Activated T-cell treated with anti-CD3 and anti-CD28 coated beads for 4 hours (primary cell): ENCODE measurements around the gene ASCC2.
"Not testable (repeated sequence)": the region's sequence is repeated elsewhere in the genome, so short reads cannot be mapped to it uniquely, and the experiment has no call there.

Experiments used
- DNase-seq: peaks from one replicate; pipeline ENCODE4 v3.0.0-alpha.2; 2020

Gene ASCC2

DNA sequence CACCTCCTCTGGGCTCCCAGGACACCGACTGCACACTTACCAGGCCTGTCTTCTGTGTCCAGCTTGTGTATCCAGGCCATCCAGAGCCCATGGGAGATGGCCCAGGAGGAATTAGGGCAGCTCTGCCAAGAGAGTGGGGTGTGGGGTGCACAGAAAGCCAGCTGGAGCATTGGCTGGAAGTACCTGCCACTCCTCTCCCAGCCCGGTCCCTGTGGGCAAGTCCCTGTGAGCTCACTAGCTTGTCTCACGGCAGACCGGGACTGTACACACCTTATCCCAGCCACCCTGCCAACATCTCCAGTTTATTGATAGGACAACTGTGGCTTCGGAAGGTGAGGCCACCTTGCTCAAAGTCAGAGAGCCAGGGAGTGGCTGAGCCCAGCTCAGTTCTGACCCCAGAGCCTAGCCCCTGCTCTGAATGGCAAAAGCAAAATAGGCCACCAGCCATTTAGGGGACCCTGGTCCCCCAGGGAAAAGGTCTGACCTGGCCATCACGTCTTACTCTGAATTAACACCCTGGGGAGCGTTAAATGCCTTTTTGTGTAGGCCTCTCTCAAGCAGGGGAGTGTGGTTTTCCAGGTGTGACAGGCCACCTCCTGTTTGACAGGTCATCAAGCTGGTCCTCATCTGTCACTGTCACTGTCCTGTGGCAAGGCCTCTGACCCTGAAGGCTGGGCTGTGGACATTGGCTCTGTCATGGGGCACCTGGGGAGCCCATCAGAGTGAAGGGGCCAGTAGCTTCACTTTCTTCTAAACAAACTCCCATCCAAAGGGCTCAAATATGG is 55.8 kb downstream of the ASCC2 start:
- DNase-seq, result no peak

DNA sequence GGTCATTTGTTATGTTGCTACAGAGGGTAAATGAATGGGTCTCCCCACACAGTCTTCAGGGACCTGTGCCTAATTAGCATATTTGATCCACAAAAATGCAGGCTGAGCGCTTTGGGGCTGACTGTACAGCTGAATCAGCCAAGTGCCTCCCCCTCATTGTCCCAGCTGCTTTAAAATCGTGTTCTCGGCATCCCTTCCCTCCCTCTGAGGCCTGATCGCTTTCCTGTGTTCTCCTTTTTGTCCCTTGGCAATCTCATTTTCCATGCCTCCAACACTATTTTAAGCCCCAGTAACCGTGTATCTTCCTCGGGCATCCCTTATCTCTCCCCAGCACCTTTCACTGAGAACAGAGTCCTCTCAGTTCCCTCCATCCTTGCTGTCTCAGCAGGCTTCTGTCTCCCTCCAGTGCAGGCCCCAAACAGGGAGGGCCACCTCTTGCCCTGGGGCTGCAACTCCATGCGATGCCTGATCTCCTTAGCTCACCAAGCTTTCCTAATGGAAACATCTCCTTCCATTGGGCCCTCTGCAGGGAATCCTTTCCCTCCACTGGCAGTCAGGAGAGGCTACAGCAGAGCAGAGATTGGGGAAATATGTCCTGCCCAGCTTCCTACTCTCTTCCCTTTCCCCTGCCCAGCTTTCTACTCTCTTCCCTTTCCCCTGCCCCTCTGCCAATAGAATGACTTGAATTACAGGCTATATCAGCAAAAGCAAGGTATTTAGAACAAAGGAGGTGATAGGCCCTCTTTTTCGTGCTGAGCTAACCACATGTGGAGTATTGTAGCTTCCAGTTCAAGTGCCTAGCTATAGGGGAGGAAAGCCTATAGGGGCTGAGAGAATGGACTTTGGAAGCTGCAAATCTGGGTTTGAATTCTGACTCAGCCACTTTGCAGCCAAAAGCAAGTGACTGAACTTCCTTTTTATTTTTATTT is 57.1 kb downstream of the ASCC2 start:
- DNase-seq, result no peak

DNA sequence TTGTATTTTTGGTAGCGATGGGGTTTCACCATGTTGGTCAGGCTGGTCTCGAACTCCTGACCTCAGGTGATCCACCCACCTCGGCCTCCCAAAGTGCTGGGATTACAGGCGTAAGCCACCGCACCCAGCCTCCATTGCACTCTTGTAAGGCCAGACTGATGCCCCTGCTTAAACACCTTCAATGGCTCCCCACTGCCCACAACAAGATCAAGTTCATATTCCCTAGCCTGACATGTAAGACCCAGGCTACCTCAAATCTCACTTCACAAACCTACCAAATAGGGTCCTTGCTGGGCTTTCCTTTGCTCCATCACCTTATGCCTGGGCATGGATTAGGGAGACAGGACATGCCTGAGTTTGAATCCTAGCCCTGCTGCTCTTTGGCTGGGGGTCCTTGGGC is 57.9 kb downstream of the ASCC2 start:
- DNase-seq, result no peak

DNA sequence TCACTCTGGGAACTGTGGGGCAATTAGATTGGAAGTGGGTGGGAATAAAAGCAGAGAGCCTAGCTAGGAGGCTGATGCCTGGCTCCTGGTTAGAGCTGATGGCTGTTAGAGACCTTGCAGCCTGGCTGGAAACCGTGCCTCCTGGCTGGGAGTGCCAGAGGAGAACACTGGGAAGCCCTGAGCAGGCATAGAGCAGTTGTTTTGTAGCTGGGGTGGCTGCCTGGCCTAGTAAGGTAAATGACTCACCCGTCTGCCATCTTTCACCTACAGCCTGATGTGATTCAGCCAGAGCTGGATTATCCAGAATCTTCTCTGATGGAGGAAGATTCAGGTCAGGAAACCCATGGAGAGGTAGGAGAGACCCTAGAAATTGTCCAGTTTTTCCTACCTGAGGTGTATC is 64.8 kb downstream of the ASCC2 start:
- no peak for DNase-seq

DNA sequence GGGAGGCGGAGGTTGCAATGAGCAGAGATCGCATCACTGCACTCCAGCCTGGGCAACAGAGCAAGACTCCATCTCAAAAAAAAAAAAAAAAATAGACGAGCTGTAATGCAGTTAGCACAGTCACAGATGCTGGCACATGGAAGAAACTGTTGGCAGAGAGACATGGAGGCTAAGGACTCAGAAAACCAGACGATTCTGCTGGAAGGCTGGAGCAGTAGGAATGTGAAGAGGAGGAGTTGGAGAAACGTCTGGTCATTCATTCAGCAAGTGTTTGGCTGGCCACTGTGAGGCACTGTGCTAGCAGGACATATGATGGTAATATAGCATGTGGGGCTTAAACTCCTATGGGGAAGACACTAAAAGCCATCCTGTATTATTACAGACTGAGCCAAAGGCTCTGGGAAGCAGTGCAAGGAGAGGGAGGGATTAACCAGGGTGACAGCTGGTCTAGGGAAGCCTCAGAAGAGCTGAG is 65.9 kb downstream of the ASCC2 start:
- DNase-seq, result no peak

DNA sequence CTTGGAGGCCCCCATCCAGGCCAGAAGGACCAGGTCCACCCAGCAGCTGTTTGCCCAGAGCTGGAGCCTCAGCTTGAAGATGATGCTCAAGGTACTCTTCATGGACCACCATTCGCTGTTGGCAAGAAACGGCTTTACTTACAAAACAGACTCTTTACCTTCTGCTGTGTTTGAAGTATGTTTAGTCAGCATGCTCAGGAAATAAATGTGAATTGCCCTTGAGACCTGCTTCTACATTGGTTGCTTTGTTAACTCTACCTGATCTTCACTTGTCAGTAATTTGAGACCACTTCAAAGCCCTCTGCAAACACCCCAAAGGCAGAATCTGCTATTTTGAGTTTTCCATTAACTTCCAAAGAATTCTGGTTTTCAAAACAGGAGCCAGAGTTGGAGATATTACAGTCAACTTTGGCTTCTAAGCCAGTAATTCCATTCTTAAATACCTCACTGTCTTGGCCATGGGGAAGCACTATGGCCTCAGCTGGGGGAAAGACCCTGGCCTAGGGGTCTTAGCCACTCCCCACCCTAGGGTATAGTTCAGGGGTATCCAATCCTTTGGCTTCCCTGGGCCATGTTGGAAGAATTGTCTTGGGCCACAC is 68.3 kb downstream of the ASCC2 start:
- no peak for DNase-seq

DNA sequence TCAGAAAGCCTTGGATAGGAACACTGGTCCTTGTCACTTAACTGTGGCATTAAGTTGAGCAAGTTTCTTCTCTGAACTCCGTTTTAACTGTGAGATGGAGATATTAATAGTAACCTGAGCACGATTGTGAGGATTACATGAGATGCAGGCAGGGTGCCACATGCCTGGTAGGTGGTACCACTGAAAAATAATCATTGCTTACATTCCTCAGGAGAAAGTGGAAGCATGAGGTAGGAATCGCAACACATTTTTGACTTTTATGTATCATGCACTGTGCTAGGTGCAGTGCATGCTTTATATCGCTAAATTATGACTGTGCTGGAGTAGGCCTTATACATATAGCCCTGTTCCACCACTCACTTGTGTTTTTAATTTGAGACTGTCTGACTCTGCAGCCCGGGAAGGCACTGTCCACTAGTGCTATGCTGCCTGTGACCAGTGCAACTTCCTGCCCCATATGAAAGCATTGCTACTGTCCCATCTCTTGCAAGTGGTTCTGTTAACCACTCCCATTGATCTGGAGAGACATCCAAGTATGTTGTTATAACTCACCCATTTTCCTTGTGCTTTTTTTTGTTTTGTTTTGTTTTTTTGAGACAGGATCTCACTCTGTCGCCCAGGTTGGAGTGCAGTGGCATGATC is 69.9 kb downstream of the ASCC2 start:
- no peak for DNase-seq

DNA sequence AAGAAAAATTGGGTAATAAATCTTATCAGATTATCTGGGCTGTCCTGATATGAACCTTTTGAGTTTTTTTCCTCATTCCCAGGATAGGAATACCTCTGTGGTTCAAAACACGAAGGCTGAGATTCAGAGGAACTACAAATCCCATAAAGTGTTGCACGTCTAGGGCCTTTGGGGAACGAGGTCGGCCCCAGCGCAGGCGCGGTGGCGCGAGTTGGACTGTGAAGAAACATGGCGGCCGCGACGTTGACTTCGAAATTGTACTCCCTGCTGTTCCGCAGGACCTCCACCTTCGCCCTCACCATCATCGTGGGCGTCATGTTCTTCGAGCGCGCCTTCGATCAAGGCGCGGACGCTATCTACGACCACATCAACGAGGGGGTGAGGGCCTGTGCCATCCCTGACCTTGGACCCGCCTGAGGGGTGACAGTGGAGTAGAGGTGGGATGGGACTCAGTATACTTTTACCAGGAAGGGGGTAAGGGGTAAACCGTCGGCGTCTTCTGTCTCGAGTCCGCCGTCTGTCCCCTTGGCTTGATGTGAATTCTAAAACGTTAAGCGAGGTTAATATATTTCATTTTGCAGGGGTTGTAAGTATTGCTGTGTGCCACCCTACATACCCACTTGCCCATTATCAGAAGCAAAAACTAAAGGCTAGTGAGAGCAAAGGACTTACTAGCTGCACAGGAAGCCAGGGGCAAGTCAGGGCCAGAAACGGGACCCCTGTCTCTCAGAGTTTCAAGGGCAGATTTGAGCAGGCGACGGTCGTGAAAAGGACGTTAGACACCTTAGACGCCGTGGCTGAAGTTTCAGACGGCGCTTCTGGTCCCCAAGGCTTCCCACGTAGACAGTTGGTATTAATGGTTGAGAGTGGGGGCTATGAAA is 70.7 kb downstream of the ASCC2 start, which contains the start of gene UQCR10:
TSS of gene UQCR10 (plus strand) at position 199 of the 881 bp plus-strand sequence. CDS start at position 229, 30 bp downstream.
- DNase-seq, result peak; percentile 86

DNA sequence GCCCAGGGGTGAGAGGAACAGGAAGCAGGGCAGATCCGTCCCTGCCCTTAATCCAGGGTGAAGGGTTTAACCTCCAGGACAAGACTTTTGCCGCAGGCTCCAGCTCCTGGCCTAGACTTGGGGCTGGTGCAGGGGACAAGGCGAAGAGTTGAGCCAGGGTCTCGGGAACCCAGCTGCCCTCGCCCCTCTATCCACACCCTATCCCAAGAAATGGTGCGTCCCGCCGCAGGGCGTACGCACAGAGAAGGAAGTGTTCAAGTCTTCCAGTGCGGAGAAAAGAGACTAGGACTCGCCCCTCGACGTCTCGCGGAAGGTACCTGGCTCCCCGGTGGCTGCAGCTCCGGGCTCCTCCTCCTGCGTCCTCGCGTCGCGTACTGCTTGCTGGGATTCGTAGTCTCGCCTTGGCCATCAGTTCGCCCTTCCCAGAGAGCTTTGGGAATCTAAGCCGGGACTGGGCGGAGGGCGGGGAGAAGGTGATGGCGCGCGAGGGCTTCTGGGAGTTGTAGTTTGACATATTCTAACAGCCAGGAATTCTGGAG is 71.4 kb downstream of the ASCC2 start, which contains the start of gene ZMAT5:
TSS of gene ZMAT5 (minus strand) at position 376 of the 539 bp plus-strand sequence. CDS start 18,463 bp downstream, outside the sequence.
- peak; percentile 79 for DNase-seq

DNA sequence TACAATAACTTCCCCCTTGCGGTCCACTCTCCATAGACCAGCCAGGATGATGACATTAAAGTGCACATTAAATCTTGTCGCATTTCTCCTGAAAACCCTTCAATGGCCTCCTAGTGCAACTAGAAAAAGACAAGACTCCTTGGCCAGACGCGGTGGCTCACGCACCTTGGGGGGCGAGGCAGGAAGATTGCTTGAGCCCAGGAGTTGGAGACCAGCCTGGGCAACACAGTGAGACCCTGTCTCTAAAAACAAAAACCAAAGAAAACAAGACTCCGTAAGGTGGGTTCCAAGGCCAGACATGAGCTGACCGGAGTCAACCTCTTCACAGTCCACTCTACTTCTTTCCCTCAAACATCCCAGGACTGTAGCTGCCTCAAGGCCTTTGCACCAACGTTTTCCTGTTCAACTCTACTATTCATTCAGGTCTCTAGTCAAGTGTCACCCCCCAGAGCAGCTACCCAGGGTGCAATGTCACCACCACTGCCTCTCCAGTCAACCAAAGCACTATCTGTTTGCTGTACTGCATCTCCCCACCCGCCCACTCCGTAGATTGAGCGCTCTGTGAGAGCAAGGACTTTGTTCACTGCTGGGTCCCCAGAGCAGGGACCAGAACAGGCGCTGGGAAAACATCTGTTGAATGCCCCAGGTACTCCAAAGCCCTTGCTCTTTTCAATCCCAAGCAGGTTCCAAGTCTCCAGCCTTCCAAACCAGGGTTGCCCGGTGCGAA is 72.0 kb downstream of the ASCC2 start:
- DNase-seq, result peak; percentile 10

DNA sequence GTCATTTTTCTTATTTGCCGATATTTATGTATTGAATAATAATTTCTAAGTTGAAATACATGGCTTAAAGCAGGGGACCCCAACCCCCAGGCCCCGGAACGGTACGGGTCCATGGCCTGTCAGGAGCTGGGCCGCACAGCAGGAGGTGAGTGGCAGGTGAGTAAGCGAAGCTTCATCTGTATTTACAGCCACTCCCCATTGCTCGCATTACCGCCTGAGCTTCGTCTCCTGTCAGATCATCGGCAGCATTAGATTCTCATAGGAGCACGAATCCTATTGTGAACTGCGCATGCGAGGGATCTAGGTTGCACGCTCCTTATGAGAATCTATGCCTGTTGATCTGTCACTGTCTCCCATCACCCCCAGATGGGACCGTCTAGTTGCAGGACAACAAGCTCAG is 75.8 kb downstream of the ASCC2 start:
- no peak for DNase-seq

DNA sequence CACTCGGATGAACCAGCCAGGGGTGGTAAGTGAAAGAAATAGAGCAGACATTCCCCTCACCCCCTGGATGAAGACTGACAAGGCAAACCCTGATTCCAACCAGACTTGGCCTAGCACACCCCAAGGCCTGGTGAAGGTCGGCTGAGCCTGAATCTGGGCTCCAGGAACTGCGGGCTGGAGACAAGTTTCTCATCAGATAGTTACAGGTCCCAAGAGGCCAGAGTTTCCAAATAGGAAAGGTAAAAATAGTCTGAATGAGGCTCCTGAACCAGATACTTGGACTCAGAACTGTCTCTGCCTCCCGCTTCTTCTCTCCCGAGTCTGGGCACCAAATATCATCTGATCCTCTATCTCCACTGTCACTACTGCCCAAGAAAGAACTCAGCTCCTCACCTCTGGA is 79.1 kb downstream of the ASCC2 start:
- DNase-seq, result no peak

DNA sequence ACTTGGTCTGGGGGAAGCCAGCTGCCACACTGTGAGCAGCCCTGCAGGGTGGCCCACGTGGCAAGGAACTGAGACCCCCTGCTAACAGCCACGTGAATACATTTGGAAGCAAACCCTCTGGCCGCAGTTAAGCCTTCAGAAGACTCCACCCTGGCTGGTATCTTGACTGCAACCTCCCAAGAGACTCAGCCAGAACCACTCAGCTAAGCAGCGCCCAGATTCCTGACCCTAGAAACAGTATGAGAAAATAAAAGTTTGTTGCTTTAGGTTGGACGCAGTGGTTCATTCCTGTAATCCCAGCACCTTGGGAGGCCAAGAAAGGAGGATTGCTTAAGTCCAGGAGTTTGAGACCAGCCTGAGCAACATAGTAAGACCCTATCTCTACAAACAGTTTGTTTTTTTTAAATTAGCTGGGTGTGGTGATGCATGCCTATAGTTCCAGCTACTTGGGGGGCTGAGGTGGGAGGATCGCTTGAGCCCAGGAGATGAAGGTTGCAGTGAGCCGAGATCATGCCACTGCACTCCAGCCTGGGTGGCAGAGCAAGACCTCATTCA is 79.9 kb downstream of the ASCC2 start:
- no peak for DNase-seq

DNA sequence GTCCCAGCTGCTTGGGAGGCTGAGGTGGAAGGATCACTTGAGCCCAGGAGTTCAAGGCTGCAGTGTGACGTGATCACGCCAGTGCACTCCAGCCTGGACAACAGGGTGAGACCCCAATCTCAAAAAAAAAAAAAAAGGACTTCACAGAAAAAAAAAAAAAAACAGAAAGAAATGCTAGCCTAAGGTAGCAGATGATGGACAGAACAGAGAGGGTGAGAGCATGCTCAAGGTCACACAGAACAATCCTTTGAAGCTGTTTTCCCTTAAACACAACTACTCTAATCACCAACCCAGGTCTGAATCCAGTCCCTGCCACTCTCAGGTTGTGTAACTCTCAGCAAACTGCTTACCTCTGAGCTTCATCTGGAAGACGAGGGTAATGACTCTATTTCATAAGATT is 81.0 kb downstream of the ASCC2 start:
- DNase-seq, result no peak

DNA sequence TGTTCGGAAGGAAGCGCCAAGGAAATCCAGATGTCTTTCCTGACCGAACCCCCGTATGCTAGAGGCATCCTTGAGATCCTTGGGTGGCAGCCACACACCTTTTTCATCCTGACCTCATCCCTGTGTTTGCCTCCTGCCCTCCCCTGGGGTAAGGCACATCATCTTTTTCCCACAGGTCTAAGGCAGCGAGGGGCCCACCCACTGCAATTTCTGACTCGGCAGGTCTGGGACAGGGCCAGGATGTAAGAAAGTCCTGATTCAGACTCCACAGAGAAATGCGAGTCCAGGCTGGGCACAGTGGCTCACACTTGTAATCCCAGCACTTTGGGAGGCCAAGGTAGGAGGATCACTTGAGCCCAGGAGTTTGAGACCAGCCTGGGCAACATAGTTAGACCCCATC is 81.7 kb downstream of the ASCC2 start:
- no peak for DNase-seq

DNA sequence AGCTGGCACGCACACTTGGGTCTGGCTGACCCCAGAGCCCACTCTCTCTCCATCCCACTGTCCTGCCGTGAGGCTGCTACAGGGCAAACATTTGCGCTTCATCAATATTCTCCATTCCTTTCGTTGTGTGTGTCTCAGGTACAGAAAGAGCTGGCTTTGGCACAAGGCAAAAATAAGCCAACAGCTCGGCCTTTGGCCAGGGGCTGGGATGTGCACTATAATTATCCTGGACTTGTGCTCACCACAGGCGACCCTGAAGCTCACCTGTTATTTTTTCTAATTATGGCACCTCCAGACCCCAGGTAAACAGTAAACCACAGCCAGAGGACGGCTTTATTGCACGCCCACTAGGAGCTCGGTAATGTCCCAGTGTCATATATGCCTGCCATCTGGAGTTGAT is 82.2 kb downstream of the ASCC2 start:
- DNase-seq, result no peak

DNA sequence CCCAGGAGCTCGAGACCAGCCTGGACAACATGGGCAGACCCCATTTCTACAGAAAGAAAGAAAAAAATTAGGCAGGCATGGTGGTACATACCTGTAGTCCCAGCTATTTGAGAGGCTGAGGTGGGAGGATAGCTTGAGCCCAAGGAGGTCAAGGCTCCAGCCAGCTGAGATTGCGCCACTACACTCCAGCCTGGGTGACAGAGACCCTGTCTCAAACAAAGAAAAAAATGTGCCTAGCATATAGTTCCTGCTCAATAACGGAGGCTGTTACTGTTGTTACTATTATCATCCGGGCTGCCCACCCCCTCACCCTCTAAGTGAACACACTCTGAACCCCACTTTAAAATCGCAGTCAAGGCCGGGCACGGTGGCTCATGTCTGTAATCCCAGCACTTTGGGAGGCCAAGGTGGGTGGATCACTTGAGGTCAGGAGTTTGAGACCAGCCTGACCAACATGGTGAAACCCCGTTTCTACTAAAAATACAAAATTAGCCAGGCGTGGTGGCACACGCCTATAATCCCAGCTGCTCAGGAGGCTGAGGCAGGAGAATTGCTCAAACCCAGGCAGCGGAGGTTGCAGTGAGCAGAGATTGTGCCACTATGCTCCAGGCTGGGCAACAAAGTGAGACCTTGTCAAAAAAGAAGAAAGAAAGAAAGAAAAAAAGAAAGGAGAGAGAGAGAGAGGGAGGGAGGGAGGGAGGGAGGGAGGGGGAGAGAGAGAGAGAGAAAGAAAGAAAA is 83.2 kb downstream of the ASCC2 start:
- not testable (repeated sequence) for DNase-seq

DNA sequence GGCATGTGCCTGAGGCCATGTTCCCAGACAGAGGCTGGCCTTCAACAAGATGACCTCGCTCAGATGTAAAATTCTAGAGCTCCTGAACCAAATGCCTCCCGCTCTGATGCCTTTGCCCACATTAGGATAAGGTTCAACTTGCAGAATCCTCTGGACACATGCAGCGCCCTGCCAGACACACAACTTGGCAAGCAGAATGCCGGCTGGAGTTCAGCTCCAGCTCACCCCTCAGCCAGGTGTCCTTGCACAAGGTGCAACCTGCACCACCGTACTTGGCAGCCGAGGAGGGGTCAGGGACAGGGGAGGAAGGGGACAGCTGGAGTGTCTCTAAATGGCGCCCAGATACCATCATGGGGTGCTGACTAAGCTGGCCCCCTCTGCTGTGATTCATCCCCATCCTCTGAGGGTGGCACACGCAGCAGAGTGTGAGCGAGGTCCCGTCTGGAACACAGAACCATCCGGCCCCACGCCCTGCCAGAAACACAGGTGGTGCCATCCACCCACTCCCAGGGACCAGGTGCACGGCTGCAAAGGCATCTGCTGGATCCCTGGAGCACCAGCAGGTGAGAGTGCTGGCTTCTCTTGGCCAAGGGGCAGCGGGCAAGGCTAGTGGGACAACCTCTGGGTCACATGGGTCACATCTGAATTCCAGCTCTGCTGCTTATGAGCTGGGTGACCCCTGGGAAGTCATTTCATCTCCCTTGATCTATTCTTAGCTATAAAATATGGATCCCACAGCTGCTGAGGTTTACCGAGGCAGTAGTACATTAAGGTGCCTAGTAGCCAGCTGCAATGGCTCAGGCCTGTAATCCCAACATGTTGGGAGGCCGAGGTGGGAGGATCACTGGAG is 84.0 kb downstream of the ASCC2 start:
- no peak for DNase-seq

DNA sequence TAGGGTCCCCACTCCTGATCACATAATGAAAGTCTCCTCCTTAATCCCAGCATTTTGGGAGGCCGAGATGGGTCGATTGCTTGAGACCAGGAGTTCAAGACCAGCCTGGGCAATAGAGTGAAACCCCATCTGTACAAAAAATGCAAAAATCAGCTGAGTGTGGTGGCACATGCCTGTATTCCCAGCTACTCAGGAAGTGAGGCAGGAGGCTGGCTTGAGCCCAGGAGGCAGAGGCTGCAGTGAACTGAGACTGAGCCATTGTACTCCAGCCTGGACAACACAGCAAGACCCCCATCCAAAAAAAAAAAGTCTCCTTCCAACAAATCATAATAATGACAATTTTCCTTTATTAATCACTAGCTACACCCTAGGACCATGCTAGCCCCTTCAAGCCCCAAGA is 86.4 kb downstream of the ASCC2 start:
- no peak for DNase-seq
